ENCODE data around the gene CKS1B.

The CKS1B gene

GRCh38 chr1:155016231-155016831 lies 41.9 kb downstream of the CKS1B start:
- no peak for DNase-seq

DNA sequence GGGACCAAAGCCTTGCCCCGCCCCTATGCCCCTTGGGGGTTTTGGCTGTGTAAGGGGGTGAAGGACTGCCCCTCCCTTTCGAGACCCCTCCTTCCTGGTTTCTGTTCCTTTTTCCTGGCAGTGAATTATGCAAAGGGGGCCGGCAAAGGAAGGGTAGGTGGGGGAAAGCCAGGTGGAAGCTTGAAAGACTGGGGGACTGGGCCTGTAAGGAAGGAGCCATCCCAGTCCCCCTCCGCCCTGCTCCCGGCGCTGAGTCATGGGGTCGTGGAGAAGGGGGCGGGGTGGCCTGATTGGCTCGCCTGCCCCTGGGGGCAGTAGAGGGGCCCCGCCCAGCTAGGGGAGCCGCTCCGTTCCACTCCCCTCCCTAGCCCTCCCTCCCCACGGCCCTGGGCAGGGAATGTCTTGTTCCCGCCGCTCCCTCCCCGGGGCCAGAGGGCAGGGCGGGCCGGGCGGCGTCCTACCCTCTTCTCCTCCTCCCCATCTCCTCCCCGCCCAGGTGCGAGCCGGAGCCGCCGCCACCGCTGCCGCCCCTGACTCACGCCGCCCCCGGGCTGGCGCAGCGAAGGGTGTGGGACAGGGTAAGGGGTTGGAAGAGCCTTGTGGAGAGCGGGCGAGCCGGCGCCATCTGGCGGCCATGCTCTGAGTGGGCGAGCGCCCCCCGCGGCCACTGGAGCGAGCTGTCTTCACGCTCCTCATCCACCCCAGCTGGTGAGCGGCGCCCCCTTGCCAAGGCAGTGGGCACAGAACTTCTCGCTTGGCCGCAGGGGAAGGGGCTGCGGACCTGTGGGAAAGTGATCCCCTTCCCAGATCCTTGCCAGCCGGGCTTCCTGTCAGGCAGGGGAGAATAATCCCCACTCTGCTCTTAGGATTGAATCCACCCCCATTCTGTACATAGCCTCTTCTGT lies 42.8 kb downstream of the CKS1B start:
- DNase-seq, result peak; percentile 87

GRCh38 chr1:155017946-155018316 lies 43.5 kb downstream of the CKS1B start:
- no peak for DNase-seq

- no peak for DNase-seq
These were observed 44.3 kb downstream of the CKS1B start for GRCh38 chr1:155018617-155019348.

GRCh38 chr1:155019377-155020245 lies 45.1 kb downstream of the CKS1B start:
- DNase-seq, result no peak

- DNase-seq, result no peak
These were observed 47.9 kb downstream of the CKS1B start for GRCh38 chr1:155022136-155022926.

- DNase-seq, result peak; percentile 14
These were observed 48.4 kb downstream of the CKS1B start for GRCh38 chr1:155022927-155023236.

GRCh38 chr1:155023627-155024026 lies 49.1 kb downstream of the CKS1B start:
- DNase-seq, result no peak

DNA sequence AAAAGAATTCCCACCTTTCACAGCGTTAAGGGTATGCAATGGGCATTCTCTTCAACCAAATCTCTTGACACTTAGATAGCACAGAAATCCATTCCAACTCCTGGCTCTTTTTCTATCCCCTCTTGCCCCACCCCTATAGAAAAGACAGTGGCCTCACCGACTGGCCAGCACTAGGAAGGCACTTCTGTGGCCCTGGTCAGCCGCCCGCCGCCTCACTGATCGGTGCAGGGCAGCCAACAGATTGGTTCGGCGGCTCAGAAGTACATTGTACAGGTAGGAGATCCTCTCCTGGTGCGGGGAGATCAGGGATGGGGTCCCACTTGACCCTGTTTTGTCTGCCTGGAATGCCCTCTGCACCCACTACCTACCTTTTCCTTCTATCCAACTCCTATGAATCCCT lies 49.8 kb downstream of the CKS1B start:
- DNase-seq, result no peak

DNA sequence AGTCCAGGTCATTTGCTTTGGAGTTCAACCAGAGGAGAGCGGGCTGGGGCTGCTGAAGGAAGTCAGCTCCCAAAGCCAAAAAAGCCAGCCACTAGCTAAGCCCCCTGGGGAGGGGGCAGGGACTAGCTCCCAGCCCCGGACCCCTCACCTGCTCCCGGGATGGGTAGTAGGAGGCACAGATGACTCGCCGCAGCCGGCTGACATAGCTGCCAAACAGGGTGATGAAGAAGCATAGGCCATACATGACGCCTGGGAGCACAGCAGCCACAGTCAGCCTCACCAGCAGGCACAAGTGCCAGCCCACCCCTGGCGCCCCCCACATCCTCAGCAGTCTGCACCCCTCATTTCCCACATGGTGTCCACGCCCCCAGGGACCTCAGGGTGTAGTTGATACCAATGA lies 51.7 kb downstream of the CKS1B start:
- DNase-seq, result no peak

DNA sequence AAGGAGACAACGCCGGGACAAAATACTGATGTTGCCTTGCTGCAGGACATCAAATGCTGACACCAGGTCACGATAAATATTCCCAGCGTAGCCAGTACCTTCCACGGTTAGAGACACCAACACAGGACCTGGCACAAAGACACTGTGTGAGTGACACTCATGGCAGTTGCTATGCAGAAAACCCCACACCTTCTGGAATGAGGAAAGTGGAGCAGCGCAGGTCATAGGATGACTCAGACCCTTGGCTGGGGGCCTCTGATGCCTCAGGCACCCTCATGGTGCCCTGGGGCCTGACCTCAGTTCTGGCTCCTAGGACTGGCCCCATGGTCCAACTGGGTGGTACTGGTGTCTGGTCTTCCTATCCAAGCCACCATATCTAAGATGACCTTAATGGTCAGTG lies 52.1 kb downstream of the CKS1B start:
- DNase-seq, result no peak

Data from COR-L47 (cell line).